Measurements from ENCODE around the gene PRPF4.

The PRPF4 gene

GRCh38 chr9:113326230-113326629 is 50.8 kb downstream of the PRPF4 start:
- DNase-seq (ENCODE audit: low read depth in 1 of 2, low spot score in 1 of 2): no peak
- no peak for TF ChIP-seq GABPA (IDR thresholded peaks at IDR 0.05; ENCODE audit: low read depth)
- TF ChIP-seq, protein P1, sequence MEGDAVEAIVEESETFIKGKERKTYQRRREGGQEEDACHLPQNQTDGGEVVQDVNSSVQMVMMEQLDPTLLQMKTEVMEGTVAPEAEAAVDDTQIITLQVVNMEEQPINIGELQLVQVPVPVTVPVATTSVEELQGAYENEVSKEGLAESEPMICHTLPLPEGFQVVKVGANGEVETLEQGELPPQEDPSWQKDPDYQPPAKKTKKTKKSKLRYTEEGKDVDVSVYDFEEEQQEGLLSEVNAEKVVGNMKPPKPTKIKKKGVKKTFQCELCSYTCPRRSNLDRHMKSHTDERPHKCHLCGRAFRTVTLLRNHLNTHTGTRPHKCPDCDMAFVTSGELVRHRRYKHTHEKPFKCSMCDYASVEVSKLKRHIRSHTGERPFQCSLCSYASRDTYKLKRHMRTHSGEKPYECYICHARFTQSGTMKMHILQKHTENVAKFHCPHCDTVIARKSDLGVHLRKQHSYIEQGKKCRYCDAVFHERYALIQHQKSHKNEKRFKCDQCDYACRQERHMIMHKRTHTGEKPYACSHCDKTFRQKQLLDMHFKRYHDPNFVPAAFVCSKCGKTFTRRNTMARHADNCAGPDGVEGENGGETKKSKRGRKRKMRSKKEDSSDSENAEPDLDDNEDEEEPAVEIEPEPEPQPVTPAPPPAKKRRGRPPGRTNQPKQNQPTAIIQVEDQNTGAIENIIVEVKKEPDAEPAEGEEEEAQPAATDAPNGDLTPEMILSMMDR (IDR thresholded peaks at IDR 0.05; ENCODE audit: insufficient read depth, low read length): no peak
- TF ChIP-seq POLR2AphosphoS5 (IDR thresholded peaks at IDR 0.05; ENCODE audit: low read depth): no peak
- TF ChIP-seq, protein P2, sequence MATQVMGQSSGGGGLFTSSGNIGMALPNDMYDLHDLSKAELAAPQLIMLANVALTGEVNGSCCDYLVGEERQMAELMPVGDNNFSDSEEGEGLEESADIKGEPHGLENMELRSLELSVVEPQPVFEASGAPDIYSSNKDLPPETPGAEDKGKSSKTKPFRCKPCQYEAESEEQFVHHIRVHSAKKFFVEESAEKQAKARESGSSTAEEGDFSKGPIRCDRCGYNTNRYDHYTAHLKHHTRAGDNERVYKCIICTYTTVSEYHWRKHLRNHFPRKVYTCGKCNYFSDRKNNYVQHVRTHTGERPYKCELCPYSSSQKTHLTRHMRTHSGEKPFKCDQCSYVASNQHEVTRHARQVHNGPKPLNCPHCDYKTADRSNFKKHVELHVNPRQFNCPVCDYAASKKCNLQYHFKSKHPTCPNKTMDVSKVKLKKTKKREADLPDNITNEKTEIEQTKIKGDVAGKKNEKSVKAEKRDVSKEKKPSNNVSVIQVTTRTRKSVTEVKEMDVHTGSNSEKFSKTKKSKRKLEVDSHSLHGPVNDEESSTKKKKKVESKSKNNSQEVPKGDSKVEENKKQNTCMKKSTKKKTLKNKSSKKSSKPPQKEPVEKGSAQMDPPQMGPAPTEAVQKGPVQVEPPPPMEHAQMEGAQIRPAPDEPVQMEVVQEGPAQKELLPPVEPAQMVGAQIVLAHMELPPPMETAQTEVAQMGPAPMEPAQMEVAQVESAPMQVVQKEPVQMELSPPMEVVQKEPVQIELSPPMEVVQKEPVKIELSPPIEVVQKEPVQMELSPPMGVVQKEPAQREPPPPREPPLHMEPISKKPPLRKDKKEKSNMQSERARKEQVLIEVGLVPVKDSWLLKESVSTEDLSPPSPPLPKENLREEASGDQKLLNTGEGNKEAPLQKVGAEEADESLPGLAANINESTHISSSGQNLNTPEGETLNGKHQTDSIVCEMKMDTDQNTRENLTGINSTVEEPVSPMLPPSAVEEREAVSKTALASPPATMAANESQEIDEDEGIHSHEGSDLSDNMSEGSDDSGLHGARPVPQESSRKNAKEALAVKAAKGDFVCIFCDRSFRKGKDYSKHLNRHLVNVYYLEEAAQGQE (IDR thresholded peaks at IDR 0.05; ENCODE audit: insufficient replicate concordance, low read depth): no peak
- H3K27me3 ChIP-seq (ENCODE audit: insufficient read depth, poor library complexity, severe bottlenecking): no peaks in the 10 kb centered on the region
- no peak overlapping the region for H3K4me3 ChIP-seq (replicated peaks; ENCODE audit: insufficient read depth, low read length)
- H3K27ac ChIP-seq (replicated peaks): no peak overlapping the region

DNA sequence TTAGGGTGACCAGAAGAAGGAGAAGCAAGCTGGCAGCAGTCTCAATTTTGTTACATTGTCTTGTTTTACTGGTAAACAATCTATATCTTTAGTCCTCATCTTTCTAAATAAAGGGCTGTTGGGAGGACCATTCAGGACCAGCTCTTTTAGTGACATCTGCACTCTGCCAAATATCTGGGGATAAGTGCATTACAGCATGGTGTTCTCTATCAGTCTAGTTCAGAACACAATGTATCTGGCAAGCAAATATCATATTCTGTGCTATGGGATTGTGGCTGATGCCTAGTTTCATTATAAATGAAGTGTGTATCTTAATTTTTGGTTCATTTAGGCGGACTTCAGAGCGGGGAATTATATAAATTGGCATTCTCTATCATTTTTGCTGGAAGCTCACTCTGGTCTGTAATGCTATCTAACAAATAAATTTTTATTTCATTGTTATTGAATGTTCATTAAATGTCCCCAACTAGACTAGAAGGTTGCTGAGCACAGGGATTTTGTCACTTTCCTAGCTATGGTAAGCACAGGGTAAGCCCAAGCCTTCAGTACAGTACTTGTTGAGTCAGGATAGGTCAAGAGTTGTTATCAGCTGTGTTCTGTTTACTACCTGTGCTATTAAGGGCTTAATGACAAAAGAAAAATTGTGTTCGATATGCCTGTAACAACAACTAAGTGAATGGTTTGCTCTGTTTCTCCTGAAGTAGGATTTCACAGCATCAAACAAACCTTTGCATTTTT is 52.8 kb downstream of the PRPF4 start:
- DNase-seq (ENCODE audit: low read depth in 1 of 2, low spot score in 1 of 2): no peak
- Histone ChIP-seq H3K27me3 (ENCODE audit: insufficient read depth, poor library complexity, severe bottlenecking) (no peaks in the 10 kb centered on the region), H3K4me3 (replicated peaks; ENCODE audit: insufficient read depth, low read length) (no peak overlapping the region), H3K27ac (replicated peaks) (no peak overlapping the region)
- TF ChIP-seq, protein P1 (IDR thresholded peaks at IDR 0.05; ENCODE audit: insufficient read depth, low read length): no peak
- TF ChIP-seq, protein P2 (IDR thresholded peaks at IDR 0.05; ENCODE audit: insufficient replicate concordance, low read depth): no peak
- TF ChIP-seq POLR2AphosphoS5 (IDR thresholded peaks at IDR 0.05; ENCODE audit: low read depth) (no peak), SPI1 (IDR thresholded peaks at IDR 0.05; ENCODE audit: borderline replicate concordance, low read depth) (no peak), GABPA (IDR thresholded peaks at IDR 0.05; ENCODE audit: low read depth) (no peak)

- no peak overlapping the region for H3K27ac ChIP-seq (replicated peaks)
- TF ChIP-seq GABPA (IDR thresholded peaks at IDR 0.05; ENCODE audit: low read depth): no peak
- TF ChIP-seq POLR2AphosphoS5 (IDR thresholded peaks at IDR 0.05; ENCODE audit: low read depth): no peak
- no peak for TF ChIP-seq SPI1 (IDR thresholded peaks at IDR 0.05; ENCODE audit: borderline replicate concordance, low read depth)
- TF ChIP-seq, protein P2 (IDR thresholded peaks at IDR 0.05; ENCODE audit: insufficient replicate concordance, low read depth): no peak
- TF ChIP-seq, protein P1 (IDR thresholded peaks at IDR 0.05; ENCODE audit: insufficient read depth, low read length): no peak
- no peaks in the 10 kb centered on the region for H3K27me3 ChIP-seq (ENCODE audit: insufficient read depth, poor library complexity, severe bottlenecking)
- H3K4me3 ChIP-seq (replicated peaks; ENCODE audit: insufficient read depth, low read length): no peak overlapping the region
- no peak for DNase-seq (ENCODE audit: low read depth in 1 of 2, low spot score in 1 of 2)
Measured at GRCh38 chr9:113331780-113332179, 56.3 kb downstream of the PRPF4 start.

All from HL-60 (cell line).